Activated gamma-delta T cell treated with anti-CD3 and anti-CD28 coated beads, Interleukin-2, amount 50 U/mL, for 16 hours (primary cell): ENCODE data around the gene ECI2.

Source experiments
- DNase-seq: peaks from one replicate; pipeline ENCODE4 v3.0.0-alpha.2; 2020; ENCODE audit warnings: low read depth

ECI2 gene

GRCh38 chr6:4134841-4135664 lies at the start of gene ECI2:
Gene ECI2 (minus strand): TSS chr6:4135575. CDS start chr6:4135560, 15 bp downstream.
- DNase-seq: no peak

GRCh38 chr6:4180652-4181255 lies 45.4 kb upstream of the ECI2 start:
- DNase-seq: no peak

GRCh38 chr6:4179960-4180651 lies 44.7 kb upstream of the ECI2 start:
- DNase-seq: no peak

GRCh38 chr6:4178737-4179333 lies 43.5 kb upstream of the ECI2 start:
- no peak for DNase-seq

- no peak for DNase-seq
Measured at GRCh38 chr6:4176907-4177306, 41.5 kb upstream of the ECI2 start.

- DNase-seq: no peak
Measured at GRCh38 chr6:4174042-4174441, 38.7 kb upstream of the ECI2 start.

- no peak for DNase-seq
Measured at GRCh38 chr6:4172368-4172767, 37.0 kb upstream of the ECI2 start.

- no peak for DNase-seq
Measured at GRCh38 chr6:4170297-4170696, 34.9 kb upstream of the ECI2 start.

GRCh38 chr6:4169028-4169789 lies 33.8 kb upstream of the ECI2 start:
- DNase-seq: no peak

GRCh38 chr6:4167833-4168232 lies 32.5 kb upstream of the ECI2 start:
- DNase-seq: no peak

- DNase-seq: no peak
Measured at GRCh38 chr6:4167123-4167522, 31.7 kb upstream of the ECI2 start.

- DNase-seq: no peak
Measured at GRCh38 chr6:4164456-4164855, 29.1 kb upstream of the ECI2 start.

GRCh38 chr6:4164117-4164442 lies 28.7 kb upstream of the ECI2 start:
- DNase-seq: no peak

- no peak for DNase-seq
Measured at GRCh38 chr6:4163408-4164116, 28.2 kb upstream of the ECI2 start.

- no peak for DNase-seq
Measured at GRCh38 chr6:4162370-4162769, 27.0 kb upstream of the ECI2 start.

GRCh38 chr6:4159491-4159890 lies 24.1 kb upstream of the ECI2 start:
- DNase-seq: no peak

GRCh38 chr6:4157506-4157905 lies 22.1 kb upstream of the ECI2 start:
- no peak for DNase-seq

GRCh38 chr6:4155848-4156466 lies 20.6 kb upstream of the ECI2 start:
- peak; percentile 75 for DNase-seq

- no peak for DNase-seq
Measured at GRCh38 chr6:4153514-4153985, 18.2 kb upstream of the ECI2 start.

GRCh38 chr6:4145083-4145482 lies 9.7 kb upstream of the ECI2 start:
- no peak for DNase-seq

- DNase-seq: no peak
Measured at GRCh38 chr6:4139272-4139671, 3.9 kb upstream of the ECI2 start.
